SJCRH30 (cell line): ENCODE data around the gene TRAPPC6A. TPM values are rescaled to one million over a fixed set of nuclear protein-coding genes. Genes with fewer than 3 reads are reported as not detected.
A peak's percentile ranks its signal among the peaks of the same experiment; 100 is the strongest.
"Not testable (repeated sequence)": the region's sequence is repeated elsewhere in the genome, so short reads cannot be mapped to it uniquely, and the experiment has no call there.

ENCODE experiments used
- DNase-seq, 2 experiments: peaks; one replicate each; pipeline ENCODE4 v3.0.0-alpha.2; 2015 to 2020
- H3K27ac ChIP-seq: fragments of 250-450 bp; sonication (Bioruptor Pico); 2 replicates; pipeline ENCODE4 v1.5.1; 2020; ENCODE audit warnings: mild to moderate bottlenecking, moderate library complexity
- H3K27me3 ChIP-seq: fragments of 250-450 bp; sonication (Bioruptor Pico); 2 replicates; pipeline ENCODE4 v1.5.1; 2020; ENCODE audit warnings: mild to moderate bottlenecking, moderate library complexity
- H3K36me3 ChIP-seq: fragments of 250-450 bp; sonication (Bioruptor Pico); 2 replicates; pipeline ENCODE4 v1.5.1; 2020; ENCODE audit warnings: mild to moderate bottlenecking, moderate library complexity
- H3K4me1 ChIP-seq: fragments of 250-450 bp; sonication (Bioruptor Pico); 2 replicates; pipeline ENCODE4 v1.5.1; 2020; ENCODE audit warnings: mild to moderate bottlenecking, moderate library complexity
- H3K4me3 ChIP-seq: fragments of 250-450 bp; sonication (Bioruptor Pico); 2 replicates; pipeline ENCODE4 v1.5.1; 2020; ENCODE audit warnings: mild to moderate bottlenecking, moderate library complexity
- H3K9me3 ChIP-seq: fragments of 250-450 bp; sonication (Bioruptor Pico); replicated peaks from 2 replicates; pipeline ENCODE4 v1.5.1; 2020; ENCODE audit warnings: mild to moderate bottlenecking, moderate library complexity
- total RNA-seq: library from RNA; depleted of rRNA; stranded (reverse); fragments of >200 nt; shearing (Covaris generic); gene quantifications from 2 replicates; pipeline ENCODE4 v1.2.3, GENCODE V29; 2014

The TRAPPC6A gene
- total RNA-seq, 1 experiment from 2014 or later, result 4.7 TPM

DNA sequence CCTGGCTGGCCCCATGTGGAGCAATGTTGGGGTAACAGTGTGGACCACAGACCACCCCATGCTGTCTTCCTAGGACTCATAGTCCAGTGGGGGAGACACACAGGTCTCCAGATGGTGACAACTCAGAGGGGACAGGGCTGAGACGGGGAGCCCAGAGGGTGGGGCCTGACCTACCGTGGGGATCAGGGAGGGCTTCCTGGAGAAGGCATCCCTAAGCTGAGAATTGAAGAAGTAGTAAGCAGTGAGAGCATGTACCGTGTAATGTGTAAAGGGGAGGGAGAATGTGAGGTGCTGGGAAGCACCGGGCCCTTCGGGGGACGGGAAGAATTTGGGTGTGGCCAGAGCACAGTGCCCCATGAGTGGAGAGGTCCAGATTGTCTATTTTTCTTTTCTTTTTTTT, 54.0 kb downstream of the TRAPPC6A start:
- no peaks in the 10 kb centered on the region for H3K27me3 ChIP-seq
- H3K36me3 ChIP-seq, result no peaks in the 10 kb centered on the region
- no peak overlapping the region for H3K4me3 ChIP-seq
- DNase-seq, result no peak
- no peaks in the 10 kb centered on the region for H3K9me3 ChIP-seq
- no peak overlapping the region for H3K27ac ChIP-seq
- H3K4me1 ChIP-seq, result peaks cover 16% of the 10 kb centered on the region

DNA sequence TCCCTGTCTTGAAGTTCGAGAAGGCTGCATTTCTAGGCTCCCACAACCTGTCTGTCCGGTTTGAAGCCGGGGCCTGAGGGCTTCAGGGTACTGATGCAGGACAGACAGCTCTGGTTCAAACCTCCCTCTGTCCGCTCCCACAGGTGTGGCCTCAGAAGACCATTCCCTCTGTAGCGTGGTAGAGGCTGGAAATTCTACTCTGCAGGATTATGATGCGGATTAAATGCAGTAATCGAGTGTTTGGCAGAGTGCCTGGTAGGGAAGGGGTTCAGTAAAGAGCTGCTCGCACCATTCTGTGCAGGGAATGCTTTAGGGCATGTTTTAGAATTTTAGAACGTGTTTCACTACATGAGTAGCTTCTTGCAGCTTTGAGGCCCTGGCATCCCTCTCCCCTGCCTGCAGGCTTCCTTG, 54.6 kb downstream of the TRAPPC6A start:
- Histone ChIP-seq H3K4me1 (peaks cover 20% of the 10 kb centered on the region), H3K36me3 (no peaks in the 10 kb centered on the region), H3K27me3 (no peaks in the 10 kb centered on the region), H3K9me3 (no peaks in the 10 kb centered on the region), H3K4me3 (no peak overlapping the region), H3K27ac (no peak overlapping the region)
- peak; percentile 62 to 83 for DNase-seq

DNA sequence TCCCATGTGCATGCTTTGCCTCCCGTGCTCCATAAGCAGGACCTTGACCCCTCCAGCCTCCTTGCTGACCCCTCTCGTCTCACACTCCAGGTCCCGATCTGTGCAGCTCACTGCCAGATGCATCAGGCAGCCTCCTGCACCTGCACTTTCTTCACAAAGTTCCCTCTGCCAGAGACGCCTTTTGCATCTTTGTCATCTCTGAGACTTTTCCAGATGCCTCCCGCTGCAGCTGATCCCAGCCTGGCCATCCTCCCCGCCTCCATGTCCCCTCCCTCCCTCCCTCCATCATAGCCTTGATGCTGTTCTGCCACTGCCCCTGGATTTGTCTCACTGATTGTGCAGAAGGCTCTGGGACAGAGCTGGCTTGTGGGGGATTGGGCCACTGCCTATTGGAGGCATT, 55.2 kb downstream of the TRAPPC6A start:
- H3K36me3 ChIP-seq, result no peaks in the 10 kb centered on the region
- DNase-seq, result no peak
- H3K9me3 ChIP-seq, result no peaks in the 10 kb centered on the region
- peaks cover 27% of the 10 kb centered on the region for H3K4me1 ChIP-seq
- no peak overlapping the region for H3K27ac ChIP-seq
- no peak overlapping the region for H3K4me3 ChIP-seq
- no peaks in the 10 kb centered on the region for H3K27me3 ChIP-seq

DNA sequence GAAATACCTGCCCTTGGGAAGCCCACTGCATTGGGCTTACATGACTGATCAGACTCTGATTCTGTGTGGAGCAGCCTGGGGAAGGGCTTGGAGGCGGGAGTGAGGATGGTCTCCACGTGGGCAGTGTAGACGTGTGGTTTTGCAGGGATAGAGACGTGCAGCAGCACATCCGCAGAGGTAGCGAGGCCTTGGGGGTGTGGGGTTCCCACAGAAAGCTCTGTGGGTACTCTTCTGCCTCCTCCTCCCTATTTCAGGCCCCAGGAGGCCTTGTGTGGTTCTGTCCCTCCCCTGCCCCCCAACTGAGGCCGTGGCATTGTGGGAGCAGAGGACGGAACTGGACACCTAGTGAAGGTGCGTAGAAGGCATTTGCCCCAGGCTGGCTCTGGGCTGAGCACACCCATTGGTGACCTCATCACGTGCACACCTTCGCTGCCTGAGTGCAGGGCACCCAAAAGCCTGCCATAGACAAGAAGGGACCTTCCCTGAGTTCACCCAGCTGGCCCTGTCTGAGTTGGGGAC, 56.2 kb downstream of the TRAPPC6A start:
- Histone ChIP-seq H3K4me1 (peaks cover 36% of the 10 kb centered on the region), H3K4me3 (no peak overlapping the region), H3K36me3 (no peaks in the 10 kb centered on the region), H3K27ac (no peak overlapping the region), H3K27me3 (no peaks in the 10 kb centered on the region), H3K9me3 (no peaks in the 10 kb centered on the region)
- DNase-seq, result no peak

DNA sequence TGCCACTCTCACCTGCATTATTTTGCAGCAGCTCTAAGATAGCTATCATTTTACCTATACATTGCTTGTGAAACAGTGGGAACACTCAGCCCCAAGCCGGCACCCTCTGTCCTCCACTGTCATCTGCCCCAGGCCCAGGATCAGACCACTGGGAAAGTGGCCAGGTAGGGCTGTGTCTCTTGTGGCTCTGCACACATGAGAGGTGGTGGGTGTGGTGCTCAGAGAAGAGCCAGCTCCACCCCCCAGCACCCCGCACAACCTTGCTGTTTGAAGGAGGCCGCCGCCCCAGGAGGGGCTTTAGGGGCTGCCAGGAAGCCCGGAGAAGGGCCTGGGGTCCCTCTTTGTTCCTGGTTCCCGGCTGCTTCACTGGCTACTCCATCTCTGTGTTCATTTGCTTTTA, 58.5 kb downstream of the TRAPPC6A start:
- no peak overlapping the region for H3K27ac ChIP-seq
- no peaks in the 10 kb centered on the region for H3K36me3 ChIP-seq
- H3K27me3 ChIP-seq, result no peaks in the 10 kb centered on the region
- DNase-seq, result no peak
- H3K4me3 ChIP-seq, result no peak overlapping the region
- peaks cover 54% of the 10 kb centered on the region for H3K4me1 ChIP-seq
- no peaks in the 10 kb centered on the region for H3K9me3 ChIP-seq

DNA sequence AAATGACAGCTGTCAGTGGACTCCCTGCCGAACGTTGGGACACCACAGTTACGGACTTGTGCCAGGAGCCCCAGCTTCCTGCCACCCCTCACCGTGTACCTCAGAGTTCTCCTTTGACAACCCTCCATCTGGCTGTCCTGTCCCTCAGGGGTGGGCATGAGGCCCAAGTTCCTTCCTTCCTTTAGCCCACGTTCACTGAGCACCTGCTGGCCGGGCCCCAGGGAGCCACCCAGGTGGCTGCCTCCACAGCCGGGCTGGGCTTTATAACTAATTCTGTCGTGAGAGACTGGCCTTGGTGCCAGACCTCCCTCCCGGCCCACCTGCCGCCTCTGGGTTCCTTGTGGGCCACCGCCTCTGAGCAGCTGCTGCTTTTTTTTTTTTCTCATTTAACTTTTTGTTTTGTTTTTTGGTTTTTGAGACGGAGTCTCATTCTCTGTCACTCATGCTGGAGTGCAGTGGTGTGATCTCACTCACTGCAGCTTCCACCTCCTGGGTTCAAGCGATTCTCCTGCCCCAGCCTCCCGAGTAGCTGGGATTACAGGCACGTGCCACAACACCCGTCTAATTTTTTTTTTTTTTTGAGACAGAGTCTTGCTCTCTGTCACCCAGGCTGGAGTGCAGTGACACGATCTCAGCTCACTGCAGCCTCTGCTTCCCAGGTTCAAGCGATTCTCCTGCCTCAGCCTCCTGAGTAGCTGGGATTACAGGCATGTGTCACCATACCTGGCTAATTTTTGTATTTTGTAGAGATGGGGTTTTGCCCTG, 59.3 kb downstream of the TRAPPC6A start:
- H3K27ac ChIP-seq, H3K36me3 ChIP-seq, H3K4me3 ChIP-seq, H3K27me3 ChIP-seq, H3K9me3 ChIP-seq: not testable (repeated sequence)
- DNase-seq, result peak; percentile 64 to 72
- H3K4me1 ChIP-seq, result peaks cover 52% of the 10 kb centered on the region

DNA sequence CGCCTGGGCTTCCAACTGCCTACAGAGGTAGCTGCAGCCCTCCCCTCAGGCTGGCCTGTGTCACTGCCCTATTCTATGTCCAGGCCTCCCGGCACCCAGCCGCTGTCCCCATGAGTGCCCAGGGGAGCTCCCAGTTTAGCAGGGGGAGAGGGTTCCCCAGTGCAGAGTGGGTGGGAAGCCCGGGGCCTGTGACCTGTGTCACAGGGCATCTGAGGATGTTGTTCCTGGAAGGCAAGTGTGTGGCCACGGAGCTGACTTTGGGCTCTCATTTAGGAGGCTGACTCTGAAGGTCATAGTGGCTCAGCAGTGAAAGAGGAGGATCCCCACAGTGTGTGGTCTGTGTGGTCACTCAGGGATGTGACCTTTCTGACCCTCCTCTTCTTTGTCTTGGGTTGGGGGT, 59.9 kb downstream of the TRAPPC6A start:
- Histone ChIP-seq H3K27me3 (no peaks in the 10 kb centered on the region), H3K4me3 (no peak overlapping the region), H3K9me3 (no peaks in the 10 kb centered on the region), H3K27ac (peak overlapping the region; percentile 40), H3K36me3 (no peaks in the 10 kb centered on the region), H3K4me1 (peaks cover 45% of the 10 kb centered on the region)
- DNase-seq, result peak in 1 of 2 experiments; percentile 43

DNA sequence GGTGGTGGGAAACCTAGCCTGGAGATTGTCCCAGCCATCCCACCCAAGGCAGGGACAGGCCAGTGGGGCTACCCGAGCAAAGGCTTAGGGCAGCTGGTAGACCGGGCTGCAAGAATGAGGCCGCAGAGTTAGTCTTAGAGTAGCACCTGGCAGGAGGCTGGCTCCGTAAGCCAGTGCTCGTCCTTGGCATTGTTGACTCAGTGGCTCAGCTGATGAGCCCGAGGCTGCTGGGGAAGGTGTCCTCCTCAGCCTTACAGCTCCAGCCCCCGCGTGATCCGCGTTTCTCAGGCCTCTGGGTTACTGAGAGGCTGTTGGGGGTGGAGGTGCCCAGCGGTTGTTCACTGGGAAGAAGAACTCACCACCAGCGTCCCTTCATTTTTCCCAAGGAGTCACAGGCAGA, 60.4 kb downstream of the TRAPPC6A start:
- Histone ChIP-seq H3K27ac (peak overlapping the region; percentile 40), H3K4me1 (peaks cover 45% of the 10 kb centered on the region)

DNA sequence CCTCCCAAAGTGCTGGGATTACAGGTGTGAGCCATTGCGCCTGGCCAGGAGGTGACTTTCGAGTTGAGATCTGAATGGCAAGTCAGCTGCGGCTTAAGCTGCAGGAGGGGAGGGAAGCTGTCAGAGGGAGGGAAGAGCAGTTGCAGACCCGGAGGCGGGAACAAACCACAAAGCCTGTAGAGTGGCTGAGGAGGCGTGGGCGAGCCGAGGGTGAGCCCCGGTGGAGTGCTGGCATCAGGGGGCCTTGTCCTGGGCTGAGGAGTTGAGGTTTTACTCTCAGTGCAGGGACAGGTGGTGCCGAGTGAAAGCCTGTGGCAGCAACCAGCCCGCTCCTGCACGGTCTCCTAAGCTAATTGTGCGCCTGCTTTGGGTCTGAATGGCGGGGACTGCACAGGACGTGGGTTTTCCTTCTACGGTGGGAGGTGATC, 60.9 kb downstream of the TRAPPC6A start:
- peaks cover 45% of the 10 kb centered on the region for H3K4me1 ChIP-seq
- no peaks in the 10 kb centered on the region for H3K9me3 ChIP-seq
- H3K36me3 ChIP-seq, result no peaks in the 10 kb centered on the region
- DNase-seq, result peak; percentile 81 to 91
- no peaks in the 10 kb centered on the region for H3K27me3 ChIP-seq
- no peak overlapping the region for H3K4me3 ChIP-seq
- peak overlapping the region; percentile 40 for H3K27ac ChIP-seq

More for the DNA sequence above, 60.4 kb downstream of the TRAPPC6A start:
- peak; percentile 20 to 45 for DNase-seq
- Histone ChIP-seq H3K36me3 (no peaks in the 10 kb centered on the region), H3K27me3 (no peaks in the 10 kb centered on the region), H3K9me3 (no peaks in the 10 kb centered on the region), H3K4me3 (no peak overlapping the region)

DNA sequence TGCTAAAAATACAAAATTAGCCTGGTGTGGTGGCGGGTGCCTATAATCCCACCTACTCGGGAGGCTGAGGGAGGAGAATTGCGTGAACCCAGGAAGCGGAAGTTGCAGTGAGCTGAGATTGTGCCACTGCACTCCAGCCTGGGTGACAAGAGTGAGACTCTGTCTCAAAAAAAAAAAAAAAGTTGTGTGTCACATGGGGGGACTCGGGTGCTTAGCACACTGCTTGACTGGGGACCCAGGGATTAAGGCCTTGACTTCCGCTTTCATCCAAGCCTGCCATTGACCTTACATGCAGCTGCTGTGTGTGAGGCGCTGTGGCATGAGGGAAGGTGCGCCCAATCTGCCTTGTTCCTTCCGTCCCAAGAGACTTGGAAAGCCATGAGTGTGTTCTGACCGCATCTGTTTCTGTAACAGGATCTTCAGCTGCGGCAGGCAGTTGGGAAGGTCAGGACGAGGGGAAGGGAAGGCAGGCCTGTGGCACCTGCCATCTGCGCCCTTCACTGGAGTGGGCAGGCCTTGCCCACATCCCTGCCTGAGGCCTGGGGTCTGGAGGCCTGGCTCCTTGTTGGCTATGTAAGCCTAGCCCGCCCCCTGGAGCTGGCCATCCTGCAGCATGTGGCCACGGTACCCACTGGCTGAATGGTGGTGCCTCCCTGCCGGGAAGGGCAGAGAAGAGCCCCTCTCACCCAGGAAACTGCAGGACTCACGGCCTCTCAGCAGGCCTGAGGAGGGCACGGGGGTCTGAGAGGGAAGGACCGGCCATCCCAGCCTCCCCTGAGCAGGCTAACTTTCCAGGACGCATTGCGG, 62.0 kb downstream of the TRAPPC6A start:
- no peaks in the 10 kb centered on the region for H3K27me3 ChIP-seq
- peak; percentile 91 to 96 for DNase-seq
- H3K36me3 ChIP-seq, result no peaks in the 10 kb centered on the region
- H3K9me3 ChIP-seq, result no peaks in the 10 kb centered on the region
- H3K27ac ChIP-seq, result peak overlapping the region; percentile 33
- peaks cover 45% of the 10 kb centered on the region for H3K4me1 ChIP-seq
- H3K4me3 ChIP-seq, result no peak overlapping the region

DNA sequence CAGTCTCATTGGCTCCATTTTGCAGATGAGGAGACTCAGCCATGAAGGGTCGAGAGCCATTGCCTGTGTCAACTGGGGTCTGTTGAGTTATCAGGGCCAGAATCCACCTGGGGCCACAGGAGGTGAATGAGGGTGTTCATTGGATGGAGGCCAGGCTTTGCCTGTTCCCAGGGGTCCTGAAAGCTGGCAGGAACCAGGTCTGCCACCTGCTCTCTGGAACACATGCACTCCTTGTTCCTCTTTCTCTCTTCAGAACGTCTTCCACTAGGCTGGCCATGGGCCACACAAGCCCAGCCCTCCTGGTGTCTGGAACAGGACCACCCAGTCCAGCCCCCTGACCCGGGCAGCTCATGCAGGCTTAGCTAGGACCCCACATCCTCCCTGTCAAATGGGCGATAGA, 63.9 kb downstream of the TRAPPC6A start:
- H3K36me3 ChIP-seq, result no peaks in the 10 kb centered on the region
- no peaks in the 10 kb centered on the region for H3K27me3 ChIP-seq
- H3K9me3 ChIP-seq, result no peaks in the 10 kb centered on the region
- H3K4me1 ChIP-seq, result peaks cover 39% of the 10 kb centered on the region
- no peak overlapping the region for H3K4me3 ChIP-seq
- no peak for DNase-seq
- H3K27ac ChIP-seq, result no peak overlapping the region

DNA sequence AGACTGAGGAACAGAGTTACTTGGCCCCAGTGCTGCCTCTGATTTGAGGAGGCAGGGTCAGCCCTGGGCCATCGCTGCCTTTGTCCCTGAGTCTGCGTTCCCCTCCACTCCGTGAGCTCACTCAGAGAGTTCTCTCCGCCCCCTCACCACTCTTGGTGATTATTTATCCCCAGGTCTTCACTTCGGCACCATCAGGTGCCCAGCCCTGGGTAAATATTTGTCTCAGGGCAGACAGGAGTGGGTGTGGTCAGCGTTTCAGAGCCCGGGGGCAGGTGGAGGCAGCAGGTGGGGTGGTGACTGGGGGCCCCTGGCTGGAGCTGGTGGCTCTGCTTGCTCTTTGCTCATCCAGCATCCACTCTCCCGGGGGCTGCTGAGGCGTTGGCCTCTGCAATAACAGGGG, 64.4 kb downstream of the TRAPPC6A start:
- Histone ChIP-seq H3K9me3 (no peaks in the 10 kb centered on the region), H3K27me3 (no peaks in the 10 kb centered on the region), H3K36me3 (no peaks in the 10 kb centered on the region), H3K4me3 (no peak overlapping the region), H3K4me1 (peaks cover 36% of the 10 kb centered on the region), H3K27ac (no peak overlapping the region)
- no peak for DNase-seq
